ENCODE measurements around the gene HMCES.
A peak's percentile ranks its signal among the peaks of the same experiment; 100 is the strongest.
"Not testable (repeated sequence)": the region's sequence is repeated elsewhere in the genome, so short reads cannot be mapped to it uniquely, and the experiment has no call there.

The HMCES gene

GRCh38 chr3:129259612-129260477 is 18.8 kb upstream of the HMCES start:
- no peak for DNase-seq

GRCh38 chr3:129260606-129261005 is 18.1 kb upstream of the HMCES start:
- no peak for DNase-seq

- no peak for DNase-seq
Measured at GRCh38 chr3:129261894-129262293, 16.8 kb upstream of the HMCES start.

- no peak for DNase-seq
Measured at GRCh38 chr3:129263161-129263910, 15.3 kb upstream of the HMCES start.

- DNase-seq: not testable (repeated sequence)
Measured at GRCh38 chr3:129264994-129265393, 13.7 kb upstream of the HMCES start.

GRCh38 chr3:129266651-129267050 is 12.0 kb upstream of the HMCES start:
- no peak for DNase-seq

GRCh38 chr3:129268396-129268795 is 10.3 kb upstream of the HMCES start:
- no peak for DNase-seq

- DNase-seq: no peak
Measured at GRCh38 chr3:129271674-129272073, 7.0 kb upstream of the HMCES start.

GRCh38 chr3:129276385-129276784 is 2.3 kb upstream of the HMCES start:
- DNase-seq: no peak

- no peak for DNase-seq
Measured at GRCh38 chr3:129277829-129278271, 820 bp upstream of the HMCES start.

- peak; percentile 76 for DNase-seq
Measured at GRCh38 chr3:129278966-129279906, 566 bp downstream of the HMCES start.

GRCh38 chr3:129280183-129280582 is 1.5 kb downstream of the HMCES start:
- no peak for DNase-seq

- DNase-seq: no peak
Measured at GRCh38 chr3:129281726-129282125, 3.1 kb downstream of the HMCES start.

- DNase-seq: no peak
Measured at GRCh38 chr3:129282727-129283327, 4.2 kb downstream of the HMCES start.

GRCh38 chr3:129286081-129286480 is 7.4 kb downstream of the HMCES start:
- DNase-seq: no peak

GRCh38 chr3:129288446-129288845 is 9.8 kb downstream of the HMCES start:
- no peak for DNase-seq

GRCh38 chr3:129289201-129289921 is 10.7 kb downstream of the HMCES start:
- no peak for DNase-seq

GRCh38 chr3:129291236-129291886 is 12.7 kb downstream of the HMCES start:
- no peak for DNase-seq

GRCh38 chr3:129295286-129295685 is 16.6 kb downstream of the HMCES start:
- DNase-seq: no peak

GRCh38 chr3:129304146-129304961 is 25.7 kb downstream of the HMCES start:
- no peak for DNase-seq

GRCh38 chr3:129304962-129305222 is 26.2 kb downstream of the HMCES start:
- no peak for DNase-seq
